ENCODE results near the gene MLLT6.

The MLLT6 gene

DNA sequence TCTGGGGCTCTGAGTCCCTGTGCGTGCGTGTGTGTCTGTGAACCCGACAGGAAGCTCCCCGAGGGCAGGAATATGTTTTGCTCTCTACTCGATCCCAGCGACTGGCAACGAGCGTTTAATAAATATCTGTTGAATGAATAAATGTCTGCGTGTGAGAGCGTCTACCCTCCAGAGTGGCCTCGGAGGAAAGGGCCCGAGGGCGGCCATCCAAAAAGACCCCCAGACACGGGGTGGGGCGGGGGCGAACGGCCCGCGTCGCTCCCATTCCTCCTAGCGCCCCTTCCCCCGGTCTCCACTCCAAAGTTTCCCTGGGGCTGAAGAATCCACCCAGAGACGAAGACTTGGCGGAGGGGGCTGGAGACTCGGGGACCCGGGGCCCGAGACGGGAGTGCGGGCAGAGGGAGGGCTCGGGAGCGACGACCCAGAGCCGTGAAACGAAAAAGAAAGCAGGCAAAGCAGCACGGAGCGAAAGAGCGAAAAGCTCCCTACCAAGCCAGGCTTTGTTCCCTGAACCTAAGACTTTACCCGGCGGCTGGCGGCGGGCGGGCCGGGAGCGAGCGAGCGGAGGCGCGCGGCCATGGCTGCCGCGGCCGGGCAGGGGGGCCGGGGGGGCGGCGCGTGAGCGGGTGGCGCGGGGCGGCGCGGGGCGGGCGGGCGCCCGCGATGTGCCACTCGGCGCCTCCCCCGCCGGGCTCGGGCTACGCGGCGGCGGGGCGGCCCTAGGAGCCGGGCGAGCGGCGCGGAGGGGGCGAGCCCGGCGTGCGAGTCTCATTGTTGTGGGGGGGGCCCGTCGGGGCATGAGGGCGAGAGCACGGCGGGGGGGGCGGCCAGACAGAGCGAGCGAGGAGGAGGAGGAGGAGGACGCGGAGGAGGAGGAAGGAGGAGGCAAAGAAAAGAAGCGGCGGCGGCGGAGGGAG, at the start of gene MLLT6:
Gene MLLT6, plus strand, starts transcription at position 668 of the 917 bp plus-strand sequence. CDS start 360 bp downstream, outside the sequence.
- Histone ChIP-seq H3K27ac (ENCODE audit: low read depth, low read length) (peak within 1 kb of the TSS; percentile 87), H3K79me2 (ENCODE audit: insufficient read depth, low read length) (peaks cover 32% of the 10 kb centered on the region), H3K4me2 (ENCODE audit: low read depth, low read length, poor library complexity, severe bottlenecking) (peak within 1 kb of the TSS; percentile 95), H3F3A (ENCODE audit: insufficient read depth) (peaks cover 40% of the 10 kb centered on the region), H3K36me3 (ENCODE audit: low read length) (no peaks in the 10 kb centered on the region), H3K9ac (ENCODE audit: low read length) (peak within 1 kb of the TSS; percentile 93), H3K4me3 (ENCODE audit: insufficient read depth, low read length, poor library complexity, severe bottlenecking) (peak within 1 kb of the TSS; percentile 93), H2AFZ (ENCODE audit: low read depth, low read length, severe bottlenecking) (peak within 1 kb of the TSS; percentile 81), H3K27me3 (ENCODE audit: low read length) (no peaks in the 10 kb centered on the region), H4K20me1 (ENCODE audit: low read depth, low read length) (no peaks in the 10 kb centered on the region), H3K9me3 (ENCODE audit: insufficient read depth, low read length) (no peaks in the 10 kb centered on the region), H3K9me2 (replicated peaks; ENCODE audit: insufficient read depth, low read length) (no peaks in the 10 kb centered on the region)
- TF ChIP-seq, protein P1, sequence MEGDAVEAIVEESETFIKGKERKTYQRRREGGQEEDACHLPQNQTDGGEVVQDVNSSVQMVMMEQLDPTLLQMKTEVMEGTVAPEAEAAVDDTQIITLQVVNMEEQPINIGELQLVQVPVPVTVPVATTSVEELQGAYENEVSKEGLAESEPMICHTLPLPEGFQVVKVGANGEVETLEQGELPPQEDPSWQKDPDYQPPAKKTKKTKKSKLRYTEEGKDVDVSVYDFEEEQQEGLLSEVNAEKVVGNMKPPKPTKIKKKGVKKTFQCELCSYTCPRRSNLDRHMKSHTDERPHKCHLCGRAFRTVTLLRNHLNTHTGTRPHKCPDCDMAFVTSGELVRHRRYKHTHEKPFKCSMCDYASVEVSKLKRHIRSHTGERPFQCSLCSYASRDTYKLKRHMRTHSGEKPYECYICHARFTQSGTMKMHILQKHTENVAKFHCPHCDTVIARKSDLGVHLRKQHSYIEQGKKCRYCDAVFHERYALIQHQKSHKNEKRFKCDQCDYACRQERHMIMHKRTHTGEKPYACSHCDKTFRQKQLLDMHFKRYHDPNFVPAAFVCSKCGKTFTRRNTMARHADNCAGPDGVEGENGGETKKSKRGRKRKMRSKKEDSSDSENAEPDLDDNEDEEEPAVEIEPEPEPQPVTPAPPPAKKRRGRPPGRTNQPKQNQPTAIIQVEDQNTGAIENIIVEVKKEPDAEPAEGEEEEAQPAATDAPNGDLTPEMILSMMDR (IDR thresholded peaks at IDR 0.05; ENCODE audit: insufficient read depth, low read length, poor library complexity, severe bottlenecking): no peak
- TF ChIP-seq EZH2phosphoT487 (conservative IDR thresholded peaks at IDR 0.05; ENCODE audit: low read length): no peak

GRCh38 chr17:38656959-38657823, 47.9 kb upstream of the MLLT6 start:
- H3K36me3 ChIP-seq (ENCODE audit: low read length): no peaks in the 10 kb centered on the region
- H3K4me2 ChIP-seq (ENCODE audit: low read depth, low read length, poor library complexity, severe bottlenecking): no peak overlapping the region
- H3K27me3 ChIP-seq (ENCODE audit: low read length): no peaks in the 10 kb centered on the region
- H3K4me3 ChIP-seq (ENCODE audit: insufficient read depth, low read length, poor library complexity, severe bottlenecking): no peak overlapping the region
- no peaks in the 10 kb centered on the region for H3K79me2 ChIP-seq (ENCODE audit: insufficient read depth, low read length)
- no peaks in the 10 kb centered on the region for H3K9me3 ChIP-seq (ENCODE audit: insufficient read depth, low read length)
- H3K9me2 ChIP-seq (replicated peaks; ENCODE audit: insufficient read depth, low read length): no peaks in the 10 kb centered on the region
- no peaks in the 10 kb centered on the region for H4K20me1 ChIP-seq (ENCODE audit: low read depth, low read length)
- no peak overlapping the region for H2AFZ ChIP-seq (ENCODE audit: low read depth, low read length, severe bottlenecking)
- no peak overlapping the region for H3K9ac ChIP-seq (ENCODE audit: low read length)
- H3F3A ChIP-seq (ENCODE audit: insufficient read depth): no peaks in the 10 kb centered on the region
- TF ChIP-seq EZH2phosphoT487 (conservative IDR thresholded peaks at IDR 0.05; ENCODE audit: low read length): no peak
- TF ChIP-seq, protein P1 (IDR thresholded peaks at IDR 0.05; ENCODE audit: insufficient read depth, low read length, poor library complexity, severe bottlenecking): no peak
- no peak overlapping the region for H3K27ac ChIP-seq (ENCODE audit: low read depth, low read length)

DNA sequence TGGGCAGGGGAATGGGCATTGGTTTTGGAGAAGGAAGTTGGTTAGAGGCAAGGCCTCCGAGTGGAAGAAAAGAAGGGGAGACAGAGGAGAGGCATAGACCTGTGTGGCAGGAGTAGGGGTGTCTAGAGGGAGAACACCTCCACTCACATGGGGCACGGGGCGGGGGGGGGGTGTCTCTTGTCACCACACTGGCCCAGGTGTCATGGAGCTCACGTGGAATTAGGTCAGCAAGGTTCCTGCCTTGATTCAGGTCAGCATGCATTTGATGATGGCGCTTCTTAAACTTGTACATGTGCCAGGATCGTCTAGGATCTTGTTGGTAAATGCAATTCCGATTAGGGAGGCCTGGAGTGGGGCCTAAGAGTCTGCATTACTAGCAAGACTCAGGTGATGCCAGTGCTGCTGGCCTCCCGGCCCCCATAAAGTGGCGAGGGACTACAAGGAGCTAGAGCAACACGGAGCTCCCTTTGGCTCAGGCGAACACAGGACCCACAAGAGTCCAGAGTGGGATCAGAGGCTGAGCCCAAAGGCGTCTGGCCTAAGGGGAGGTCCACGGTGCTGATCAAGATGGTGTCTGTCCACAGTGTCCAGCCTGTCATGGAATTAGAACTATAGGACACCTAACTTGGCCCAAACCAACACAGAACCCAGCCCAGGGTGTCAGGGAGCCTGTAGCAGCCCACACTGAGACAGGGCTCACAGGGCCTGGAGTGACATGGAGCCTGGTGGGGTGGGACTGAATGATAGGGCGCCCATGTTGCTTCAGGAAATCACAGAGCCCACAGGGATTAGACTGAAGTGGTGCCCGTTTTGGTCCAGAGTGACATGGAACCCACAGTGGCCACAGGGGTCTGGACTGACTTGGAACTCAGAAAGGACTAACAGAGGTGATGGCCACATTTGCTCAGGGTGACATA, 47.0 kb upstream of the MLLT6 start:
- H3K36me3 ChIP-seq (ENCODE audit: low read length): no peaks in the 10 kb centered on the region
- H3K27ac ChIP-seq (ENCODE audit: low read depth, low read length): no peak overlapping the region
- no peak for TF ChIP-seq EZH2phosphoT487 (conservative IDR thresholded peaks at IDR 0.05; ENCODE audit: low read length)
- TF ChIP-seq, protein P1 (IDR thresholded peaks at IDR 0.05; ENCODE audit: insufficient read depth, low read length, poor library complexity, severe bottlenecking): no peak
- no peaks in the 10 kb centered on the region for H3K9me2 ChIP-seq (replicated peaks; ENCODE audit: insufficient read depth, low read length)
- H3K79me2 ChIP-seq (ENCODE audit: insufficient read depth, low read length): no peaks in the 10 kb centered on the region
- H3K4me2 ChIP-seq (ENCODE audit: low read depth, low read length, poor library complexity, severe bottlenecking): no peak overlapping the region
- H3K4me3 ChIP-seq (ENCODE audit: insufficient read depth, low read length, poor library complexity, severe bottlenecking): no peak overlapping the region
- H3F3A ChIP-seq (ENCODE audit: insufficient read depth): no peaks in the 10 kb centered on the region
- no peaks in the 10 kb centered on the region for H3K9me3 ChIP-seq (ENCODE audit: insufficient read depth, low read length)
- H4K20me1 ChIP-seq (ENCODE audit: low read depth, low read length): no peaks in the 10 kb centered on the region
- H3K27me3 ChIP-seq (ENCODE audit: low read length): no peaks in the 10 kb centered on the region
- H2AFZ ChIP-seq (ENCODE audit: low read depth, low read length, severe bottlenecking): no peak overlapping the region
- H3K9ac ChIP-seq (ENCODE audit: low read length): no peak overlapping the region

Measured in SU-DHL-6 (cell line).